Mesenchymal stem cell (in vitro differentiated cells and primary cell): ENCODE data around the gene FBXL20.

Source experiments
- DNase-seq: peaks from one replicate; pipeline ENCODE4 v3.0.0-alpha.2; 2013
- H2AFZ ChIP-seq: one replicate; pipeline ENCODE4 v1.6.1; 2013; ENCODE audit warnings: low read depth, mild to moderate bottlenecking, control low read depth, inconsistent platforms, low read length, moderate library complexity
- H2AK5ac ChIP-seq: 2 replicates; pipeline ENCODE4 v1.6.1; 2013; ENCODE audit warnings: low read length, moderate library complexity, mild to moderate bottlenecking, inconsistent platforms; ENCODE audit not compliant: severe bottlenecking
- H2BK120ac ChIP-seq: one replicate; pipeline ENCODE4 v1.6.1; 2013; ENCODE audit warnings: low read depth, mild to moderate bottlenecking, inconsistent platforms, low read length, moderate library complexity
- H2BK12ac ChIP-seq, 2 experiments: one replicate each; pipeline ENCODE4 v1.6.1; 2013; ENCODE audit warnings: inconsistent platforms in 2 of 2, low read length in 2 of 2, mild to moderate bottlenecking in 2 of 2, moderate library complexity in 2 of 2, control low read depth in 1 of 2
- H2BK15ac ChIP-seq: one replicate; pipeline ENCODE4 v1.6.1; 2013; ENCODE audit warnings: mild to moderate bottlenecking, low read depth, inconsistent platforms; ENCODE audit not compliant: poor library complexity, severe bottlenecking
- H2BK5ac ChIP-seq: 2 replicates; pipeline ENCODE4 v1.6.1; 2013; ENCODE audit warnings: low read depth, mild to moderate bottlenecking, low read length, control low read depth, inconsistent platforms; ENCODE audit not compliant: poor library complexity, severe bottlenecking
- H3K14ac ChIP-seq, 2 experiments: one replicate each; pipeline ENCODE4 v1.6.1; 2013; ENCODE audit warnings: inconsistent platforms in 2 of 2, low read length in 2 of 2, control low read depth in 1 of 2, mild to moderate bottlenecking in 1 of 2, moderate library complexity in 1 of 2
- H3K18ac ChIP-seq, 2 experiments: one replicate each; pipeline ENCODE4 v1.6.1; 2013; ENCODE audit warnings: inconsistent platforms in 2 of 2, low read length in 2 of 2, control low read depth in 1 of 2, low read depth in 1 of 2, mild to moderate bottlenecking in 1 of 2
- H3K23ac ChIP-seq, 2 experiments: one replicate each; pipeline ENCODE4 v1.6.1; 2013; ENCODE audit warnings: inconsistent platforms in 2 of 2, low read length in 2 of 2, mild to moderate bottlenecking in 2 of 2, moderate library complexity in 2 of 2, control low read depth in 1 of 2
- H3K27ac ChIP-seq: 2 replicates; pipeline ENCODE4 v1.5.1; 2013; ENCODE audit warnings: mild to moderate bottlenecking, moderate library complexity, low read length, control low read depth, inconsistent platforms; ENCODE audit not compliant: poor library complexity, severe bottlenecking
- H3K27me3 ChIP-seq, 2 experiments: 2 replicates each; pipeline versions ENCODE4 v1.6.1 to v1.7.0; 2013; ENCODE audit warnings: low read length in 2 of 2, mild to moderate bottlenecking in 2 of 2, moderate library complexity in 2 of 2, control low read depth in 1 of 2, inconsistent platforms in 1 of 2; ENCODE audit not compliant: control insufficient read depth in 1 of 2, insufficient read depth in 1 of 2
- H3K36me3 ChIP-seq, 2 experiments: 2 replicates each; pipeline versions ENCODE4 v1.6.1 to v1.7.0; 2013; ENCODE audit warnings: low read length in 2 of 2, control low read depth in 1 of 2, inconsistent platforms in 1 of 2, low read depth in 1 of 2, mild to moderate bottlenecking in 1 of 2; ENCODE audit not compliant: insufficient read depth in 2 of 2, control insufficient read depth in 1 of 2
- H3K4ac ChIP-seq, 2 experiments: one replicate each; pipeline ENCODE4 v1.6.1; 2013; ENCODE audit warnings: inconsistent platforms in 2 of 2, low read length in 2 of 2, mild to moderate bottlenecking in 2 of 2, moderate library complexity in 2 of 2, control low read depth in 1 of 2, low read depth in 1 of 2
- H3K4me1 ChIP-seq: 2 replicates; pipeline ENCODE4 v1.6.1; 2013; ENCODE audit warnings: low read depth, low read length, control low read depth; ENCODE audit not compliant: control insufficient read depth, insufficient read depth
- H3K4me2 ChIP-seq: 2 replicates; pipeline ENCODE4 v1.6.1; 2013; ENCODE audit warnings: low read length, mild to moderate bottlenecking, inconsistent platforms; ENCODE audit not compliant: poor library complexity, severe bottlenecking
- H3K4me3 ChIP-seq, 2 experiments: 2 replicates each; pipeline versions ENCODE4 v1.5.1 to v1.7.0; 2013; ENCODE audit warnings: low read length in 2 of 2, mild to moderate bottlenecking in 2 of 2, control low read depth in 1 of 2, low read depth in 1 of 2; ENCODE audit not compliant: insufficient read depth in 1 of 2
- H3K79me1 ChIP-seq: replicated peaks from 2 replicates; pipeline ENCODE4 v1.6.1; 2013; ENCODE audit warnings: mild to moderate bottlenecking, control low read depth, low read length, inconsistent platforms; ENCODE audit not compliant: poor library complexity, severe bottlenecking
- H3K9ac ChIP-seq: 2 replicates; pipeline ENCODE4 v1.7.0; 2013; ENCODE audit warnings: mild to moderate bottlenecking, low read length, moderate library complexity
- H3K9me3 ChIP-seq: 2 replicates; pipeline ENCODE4 v1.7.0; 2013; ENCODE audit warnings: mild to moderate bottlenecking, low read length; ENCODE audit not compliant: control insufficient read depth
- H4K8ac ChIP-seq: one replicate; pipeline ENCODE4 v1.6.1; 2013; ENCODE audit warnings: inconsistent platforms, mild to moderate bottlenecking, low read length, moderate library complexity
- H4K91ac ChIP-seq: one replicate; pipeline ENCODE4 v1.6.1; 2013; ENCODE audit warnings: mild to moderate bottlenecking, low read length, inconsistent platforms
- WGBS: methylation state at CpG from one replicate; pipeline ENCODE4 v1.1.7; 2013; ENCODE audit warnings: mixed read lengths; 5-methylcytosine and 5-hydroxymethylcytosine counted together

Gene FBXL20

DNA sequence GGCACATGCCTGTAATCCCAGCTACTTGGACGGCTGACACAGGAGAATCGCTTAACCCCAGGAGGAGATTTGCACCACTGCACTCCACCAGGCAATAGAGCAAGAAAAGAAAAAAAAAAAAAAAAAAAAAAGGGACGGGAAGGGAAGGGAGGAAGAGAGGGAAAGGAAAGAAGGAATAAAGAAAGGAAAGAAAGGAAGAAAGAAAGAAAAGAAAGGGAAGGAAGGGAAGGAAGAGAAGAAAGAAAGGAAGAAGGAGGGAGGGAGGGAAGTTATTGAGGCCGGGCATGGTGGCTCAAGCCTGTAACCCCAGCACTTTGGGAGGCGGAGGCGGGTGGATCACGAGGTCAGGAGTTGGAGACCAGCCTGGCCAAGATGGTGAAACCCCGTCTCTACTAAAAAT lies 125.3 kb downstream of the FBXL20 start:
- H3K9ac ChIP-seq = no peak overlapping the region
- 92% methylated on average over 4 of the region's 8 CpGs for WGBS

DNA sequence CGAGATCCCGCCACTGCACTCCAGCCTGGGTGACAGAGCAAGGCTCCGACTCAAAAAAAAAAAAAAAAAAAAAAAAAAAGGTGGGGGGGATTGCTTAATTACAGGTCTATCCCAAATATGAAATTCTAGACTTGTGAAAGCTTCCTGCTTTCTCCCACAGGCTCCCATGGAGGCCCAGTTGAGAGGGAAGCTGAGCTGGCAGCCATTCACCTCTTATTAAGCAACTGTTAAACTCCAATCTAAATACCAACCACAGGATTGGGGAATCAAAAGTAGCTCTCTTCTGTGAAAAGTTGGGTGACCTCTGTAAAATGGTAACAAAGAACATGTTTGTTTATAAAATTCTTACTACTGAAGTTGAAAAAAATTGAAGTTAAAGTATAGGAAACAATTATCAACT lies 129.9 kb downstream of the FBXL20 start:
- no peak overlapping the region for H3K4me3 ChIP-seq
- no peak overlapping the region for H3K9ac ChIP-seq
- peaks cover 22 to 66% of the 10 kb centered on the region in 2 experiments for H3K36me3 ChIP-seq
- H4K91ac ChIP-seq = no peak overlapping the region
- no CpG with 5 or more reads among the region's 3 CpGs for WGBS
- no peaks in the 10 kb centered on the region for H3K4me1 ChIP-seq
- H3K27ac ChIP-seq = no peak overlapping the region
- no peak overlapping the region for H3K18ac ChIP-seq
- H3K9me3 ChIP-seq = no peaks in the 10 kb centered on the region
- no peaks in the 10 kb centered on the region for H3K27me3 ChIP-seq
- no peak overlapping the region for H3K14ac ChIP-seq
- no peak overlapping the region for H2BK5ac ChIP-seq
- no peak overlapping the region for H2AK5ac ChIP-seq
- H3K4me2 ChIP-seq = no peak overlapping the region
- H4K8ac ChIP-seq = no peak overlapping the region
- no peak overlapping the region for H2BK15ac ChIP-seq
- H2AFZ ChIP-seq = no peak overlapping the region
- no peak overlapping the region for H3K4ac ChIP-seq
- no peaks in the 10 kb centered on the region for H3K79me1 ChIP-seq
- H3K23ac ChIP-seq = no peak overlapping the region
- DNase-seq = no peak
- no peak overlapping the region for H2BK12ac ChIP-seq
- H2BK120ac ChIP-seq = no peak overlapping the region

More for the DNA sequence above, 125.3 kb downstream of the FBXL20 start:
- Histone ChIP-seq H2BK15ac (no peak overlapping the region), H3K18ac (no peak overlapping the region), H3K36me3 (peaks cover 21 to 65% of the 10 kb centered on the region in 2 experiments), H4K91ac (no peak overlapping the region), H4K8ac (no peak overlapping the region), H2BK120ac (no peak overlapping the region), H2AFZ (no peak overlapping the region), H2BK5ac (no peak overlapping the region), H3K27me3 (no peaks in the 10 kb centered on the region), H3K4me1 (peaks cover 3% of the 10 kb centered on the region), H3K4me3 (no peak overlapping the region), H3K27ac (no peak overlapping the region), H3K4me2 (no peak overlapping the region), H2AK5ac (no peak overlapping the region), H3K23ac (no peak overlapping the region), H3K79me1 (no peaks in the 10 kb centered on the region), H2BK12ac (no peak overlapping the region), H3K4ac (no peak overlapping the region), H3K14ac (no peak overlapping the region), H3K9me3 (no peaks in the 10 kb centered on the region)
- DNase-seq = no peak

DNA sequence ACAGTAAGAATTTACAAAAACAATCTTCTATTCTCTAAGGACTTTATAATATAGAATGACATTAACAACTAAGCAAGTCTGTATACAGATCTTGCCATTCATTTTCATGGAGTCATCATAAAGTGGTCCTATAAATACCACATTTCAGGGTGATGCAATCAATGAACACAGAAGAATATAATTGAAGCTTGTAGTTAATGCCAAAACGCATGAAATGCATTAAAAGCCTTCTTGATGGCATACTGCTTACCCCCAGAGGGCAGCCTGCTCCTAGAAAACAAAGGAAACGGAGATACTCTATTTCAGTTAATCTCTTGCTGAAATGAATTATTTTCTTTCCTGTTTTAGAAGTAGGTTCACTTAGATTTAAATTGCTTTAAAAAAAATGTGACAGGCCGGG lies 130.5 kb downstream of the FBXL20 start:
- Histone ChIP-seq H3K18ac (no peak overlapping the region), H3K9me3 (no peaks in the 10 kb centered on the region), H3K27ac (no peak overlapping the region), H4K91ac (no peak overlapping the region), H2AFZ (no peak overlapping the region), H3K27me3 (no peaks in the 10 kb centered on the region), H3K4ac (no peak overlapping the region), H3K79me1 (no peaks in the 10 kb centered on the region), H3K14ac (no peak overlapping the region), H3K9ac (peak overlapping the region; percentile 60), H3K4me2 (no peak overlapping the region), H2BK15ac (no peak overlapping the region), H2AK5ac (no peak overlapping the region), H2BK5ac (no peak overlapping the region), H3K4me1 (no peaks in the 10 kb centered on the region), H3K23ac (no peak overlapping the region), H3K4me3 (no peak overlapping the region), H2BK120ac (no peak overlapping the region), H3K36me3 (peaks cover 22 to 69% of the 10 kb centered on the region in 2 experiments), H4K8ac (no peak overlapping the region), H2BK12ac (no peak overlapping the region)
- DNase-seq = peak; percentile 51
- 81% methylated on average over 2 of the region's 3 CpGs for WGBS

DNA sequence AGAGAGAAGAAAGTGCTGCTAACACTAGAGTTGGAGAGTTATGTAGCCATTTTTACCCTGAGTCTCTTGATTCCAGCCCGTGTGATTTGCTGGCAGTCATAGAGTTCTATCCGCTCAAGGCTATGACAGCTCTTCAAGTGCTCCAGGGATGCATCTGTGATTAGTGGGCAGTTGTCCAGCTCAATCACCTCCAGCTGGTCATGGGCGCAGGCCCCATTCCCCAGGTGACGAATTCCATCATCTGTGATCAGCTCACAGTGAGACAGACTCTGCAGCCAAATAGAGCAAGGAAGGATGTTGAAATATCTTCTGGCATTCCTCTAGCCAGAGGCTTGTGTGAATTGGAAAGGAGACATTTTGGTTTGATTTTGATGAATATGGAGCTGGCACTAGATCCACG lies 137.3 kb downstream of the FBXL20 start:
- no peak overlapping the region for H2BK120ac ChIP-seq
- H2BK15ac ChIP-seq = no peak overlapping the region
- H3K23ac ChIP-seq = no peak overlapping the region
- H3K9me3 ChIP-seq = no peaks in the 10 kb centered on the region
- H3K27ac ChIP-seq = no peak overlapping the region
- no peak overlapping the region for H2BK5ac ChIP-seq
- no peak for DNase-seq
- H3K4ac ChIP-seq = no peak overlapping the region
- H2BK12ac ChIP-seq = no peak overlapping the region
- no peak overlapping the region for H2AK5ac ChIP-seq
- no peak overlapping the region for H2AFZ ChIP-seq
- H4K8ac ChIP-seq = no peak overlapping the region
- H3K36me3 ChIP-seq = peaks cover 40 to 85% of the 10 kb centered on the region in 2 experiments
- 95% methylated on average over 5 of the region's 5 CpGs for WGBS
- H3K18ac ChIP-seq = no peak overlapping the region
- no peak overlapping the region for H4K91ac ChIP-seq
- H3K9ac ChIP-seq = peak overlapping the region; percentile 49
- no peak overlapping the region for H3K14ac ChIP-seq
- H3K4me1 ChIP-seq = no peaks in the 10 kb centered on the region
- no peak overlapping the region for H3K4me2 ChIP-seq
- H3K27me3 ChIP-seq = no peaks in the 10 kb centered on the region
- H3K79me1 ChIP-seq = no peaks in the 10 kb centered on the region
- H3K4me3 ChIP-seq = no peak overlapping the region
